Kidney glomerular epithelial cell (primary cell): ENCODE data around the gene ASPHD2.

Source experiments
- DNase-seq: peaks from one replicate; lab custom pipeline; 2025; lab: John Stamatoyannopoulos, UW

The ASPHD2 gene

DNA sequence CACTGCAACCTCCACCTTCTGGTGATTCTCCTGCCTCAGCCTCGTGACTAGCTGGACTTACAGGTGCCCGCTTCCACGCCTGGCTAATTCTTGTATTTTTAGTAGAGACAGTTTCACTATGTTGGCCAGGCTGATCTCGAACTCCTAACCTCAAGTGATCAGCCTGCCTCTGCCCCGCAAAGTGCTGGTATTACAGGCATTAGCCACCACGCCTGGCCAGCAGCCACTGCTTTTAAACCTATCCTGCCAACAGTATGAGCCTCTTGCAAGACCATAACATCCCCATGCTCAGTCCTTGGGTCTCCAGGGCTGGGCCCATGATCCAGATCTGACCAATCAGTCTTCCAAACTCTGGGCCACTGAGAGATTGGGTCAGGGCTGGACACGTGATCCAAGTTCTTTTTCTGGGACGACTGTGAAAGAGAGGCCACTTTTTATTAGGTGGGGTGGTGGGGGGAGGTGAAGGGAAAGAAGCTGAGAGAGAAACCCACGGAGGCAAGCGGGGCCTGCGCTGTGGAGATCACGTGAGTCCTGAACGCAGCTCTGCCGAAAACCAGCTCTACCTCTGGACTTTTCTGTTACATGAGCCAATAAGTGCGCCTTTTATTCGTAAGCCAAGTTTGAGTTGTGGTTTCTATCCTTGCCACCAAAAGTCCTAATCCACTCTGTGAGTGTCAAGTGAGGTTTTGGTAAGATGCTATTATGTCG is 17.9 kb downstream of the ASPHD2 start:
- DNase-seq: no peak

DNA sequence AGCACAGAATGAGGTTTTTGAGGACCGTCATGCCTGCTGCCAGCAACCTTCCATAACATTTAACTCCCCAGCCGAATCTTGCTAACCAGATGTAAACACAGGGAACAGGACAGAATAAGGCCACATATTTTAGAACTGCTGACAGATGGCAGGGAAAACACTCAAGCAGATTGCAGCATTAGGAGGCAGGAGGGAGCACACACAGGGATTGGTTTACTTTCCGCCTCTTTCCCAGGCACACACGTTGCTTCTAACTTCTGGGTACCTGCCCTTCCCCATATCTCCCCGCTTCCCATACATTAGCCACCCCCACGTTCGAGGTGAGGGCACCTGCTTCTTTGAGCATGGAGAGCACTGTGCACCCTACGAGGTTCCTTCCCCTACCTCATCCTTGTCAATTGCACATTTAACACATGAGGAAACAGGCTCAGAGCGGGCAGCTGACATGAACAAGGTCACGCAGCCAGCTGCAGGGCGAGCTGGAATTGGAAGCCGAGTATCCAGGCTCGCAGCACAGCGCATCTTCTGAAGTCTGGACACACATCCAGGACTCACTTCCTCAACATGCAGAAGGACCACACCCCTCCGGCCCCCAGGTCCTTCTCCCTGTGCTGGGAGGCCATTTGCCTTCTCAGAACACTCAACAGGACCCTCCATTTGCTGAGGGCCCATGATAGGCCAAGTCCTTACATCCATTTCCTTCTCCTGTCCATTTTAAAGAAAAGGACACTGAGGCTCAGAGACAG is 18.7 kb downstream of the ASPHD2 start:
- DNase-seq: no peak

DNA sequence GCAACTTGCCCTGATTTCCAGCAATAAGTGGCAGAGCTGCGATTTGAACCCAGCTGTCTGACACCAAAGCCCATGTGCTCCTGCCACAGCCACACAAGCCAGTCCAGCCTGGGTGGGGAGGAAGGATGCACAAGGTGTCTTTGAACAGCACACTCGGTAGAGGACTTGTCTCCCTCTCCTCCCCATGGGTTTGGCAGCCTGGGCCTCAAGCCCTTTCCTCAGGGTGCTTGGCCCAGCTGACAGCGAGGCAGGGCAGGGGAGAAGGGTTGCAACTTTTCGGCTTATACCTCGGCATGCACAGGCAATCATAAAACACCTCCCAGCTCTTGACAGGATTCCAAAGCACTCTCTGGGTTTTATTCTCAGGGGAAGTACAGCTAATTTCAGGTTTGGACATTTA is 19.3 kb downstream of the ASPHD2 start:
- no peak for DNase-seq

DNA sequence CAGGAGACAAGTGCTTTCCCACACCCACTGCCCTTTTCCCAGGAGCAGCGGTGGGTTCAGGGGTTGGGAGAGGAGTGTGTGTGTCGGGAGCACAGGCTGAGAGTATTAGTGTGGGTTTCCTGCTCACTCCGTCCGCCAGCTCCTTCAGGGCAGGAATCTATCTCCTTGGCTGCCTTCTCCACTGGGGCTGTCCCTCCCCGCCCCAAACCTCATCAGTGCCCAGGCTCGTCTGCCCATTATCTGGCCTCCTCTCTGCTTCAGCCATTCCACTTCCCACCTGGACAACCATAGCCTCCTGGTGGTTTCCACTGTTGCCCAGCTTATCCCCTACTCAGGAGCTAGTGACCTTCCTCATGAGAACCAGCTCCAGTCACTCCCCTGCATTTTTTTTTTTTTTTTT is 19.9 kb downstream of the ASPHD2 start:
- no peak for DNase-seq

DNA sequence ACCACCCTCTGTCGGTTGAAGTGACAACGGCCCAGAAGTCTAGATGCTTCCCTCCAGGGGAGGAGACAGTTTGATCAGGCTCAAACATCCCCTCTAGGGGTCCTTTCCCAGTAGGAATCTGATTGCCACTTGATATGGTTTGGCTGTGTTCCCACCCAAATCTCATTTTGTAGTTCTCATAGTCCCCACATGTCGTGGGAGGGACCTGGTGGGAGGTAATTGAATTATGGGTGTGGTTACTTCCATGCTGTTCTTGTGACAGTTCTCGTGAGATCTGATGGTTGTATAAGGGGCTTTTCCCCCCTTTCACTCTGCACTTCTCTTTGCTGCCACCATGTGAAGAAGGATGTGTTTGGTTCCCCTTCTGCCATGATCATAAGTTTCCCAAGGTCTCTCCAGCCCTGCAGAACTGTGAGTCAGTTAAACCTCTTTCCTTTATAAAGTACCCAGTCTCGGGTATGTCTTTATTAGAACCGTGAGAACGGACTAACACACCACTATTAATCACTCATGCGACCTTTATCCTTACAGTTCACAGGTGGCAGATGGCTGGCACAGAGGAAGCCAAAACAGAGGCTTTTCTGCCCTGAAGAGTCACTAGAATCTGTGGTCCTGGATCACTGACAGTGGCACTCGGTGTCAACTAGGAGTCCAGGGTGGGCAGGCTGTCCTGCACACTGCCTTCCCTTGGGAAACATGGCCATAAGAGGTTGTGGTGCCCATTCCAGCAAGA is 21.6 kb downstream of the ASPHD2 start:
- no peak for DNase-seq

DNA sequence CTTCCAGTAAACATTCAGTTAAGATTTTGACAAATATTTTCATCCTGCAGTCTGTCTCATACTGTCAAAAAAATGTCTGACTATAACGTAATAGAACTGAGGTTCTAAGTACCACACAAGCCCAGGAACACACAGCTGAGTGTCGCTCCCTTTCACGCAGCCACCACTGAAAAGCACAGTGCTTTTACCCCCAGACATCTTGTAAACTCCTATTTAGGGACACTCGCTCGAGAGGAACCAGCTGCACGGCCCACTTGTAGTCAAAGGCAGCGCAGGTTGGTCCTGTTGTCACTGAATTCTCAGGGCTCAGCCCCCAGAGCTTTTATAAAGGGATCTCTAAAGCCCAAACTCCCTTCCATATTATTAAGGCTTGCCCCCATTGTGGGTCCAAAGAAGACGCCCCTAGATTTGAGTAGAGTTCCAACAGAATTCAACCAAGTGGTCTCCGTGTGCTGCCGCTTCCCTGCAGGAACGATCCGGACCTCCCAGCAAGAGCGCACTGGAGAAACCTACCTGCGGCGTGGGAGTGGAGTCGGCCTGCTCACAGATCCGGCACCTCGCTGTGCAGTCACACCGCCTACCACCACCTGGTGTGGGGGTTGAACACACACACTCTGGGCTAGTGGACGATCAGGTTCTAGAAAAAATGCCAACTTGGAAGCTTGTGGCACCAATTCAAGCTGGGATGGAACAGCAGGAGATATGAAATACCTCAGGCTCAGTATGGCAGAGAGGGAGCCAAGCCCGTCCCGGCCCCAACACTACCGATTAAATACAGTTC is 23.4 kb downstream of the ASPHD2 start:
- DNase-seq: no peak

DNA sequence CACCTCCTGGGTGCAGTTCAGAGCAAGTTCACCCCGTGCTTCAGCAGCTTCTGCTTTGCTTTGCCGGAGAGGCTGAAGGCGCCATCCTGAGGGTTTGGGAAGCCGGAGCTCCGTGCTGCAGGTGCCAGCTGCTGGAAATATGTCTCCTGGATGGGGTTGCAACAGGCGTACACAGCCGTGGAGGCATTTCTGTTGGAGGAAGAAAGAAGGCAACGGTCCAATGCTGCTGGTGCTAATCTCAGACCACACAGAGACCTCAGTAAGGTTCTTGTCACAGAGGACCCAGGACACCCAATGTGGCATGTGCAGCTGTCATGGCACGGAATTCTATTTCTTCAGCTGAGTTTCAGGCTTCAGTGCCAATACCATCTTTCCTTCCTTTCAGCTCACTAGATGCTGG is 24.2 kb downstream of the ASPHD2 start:
- no peak for DNase-seq

DNA sequence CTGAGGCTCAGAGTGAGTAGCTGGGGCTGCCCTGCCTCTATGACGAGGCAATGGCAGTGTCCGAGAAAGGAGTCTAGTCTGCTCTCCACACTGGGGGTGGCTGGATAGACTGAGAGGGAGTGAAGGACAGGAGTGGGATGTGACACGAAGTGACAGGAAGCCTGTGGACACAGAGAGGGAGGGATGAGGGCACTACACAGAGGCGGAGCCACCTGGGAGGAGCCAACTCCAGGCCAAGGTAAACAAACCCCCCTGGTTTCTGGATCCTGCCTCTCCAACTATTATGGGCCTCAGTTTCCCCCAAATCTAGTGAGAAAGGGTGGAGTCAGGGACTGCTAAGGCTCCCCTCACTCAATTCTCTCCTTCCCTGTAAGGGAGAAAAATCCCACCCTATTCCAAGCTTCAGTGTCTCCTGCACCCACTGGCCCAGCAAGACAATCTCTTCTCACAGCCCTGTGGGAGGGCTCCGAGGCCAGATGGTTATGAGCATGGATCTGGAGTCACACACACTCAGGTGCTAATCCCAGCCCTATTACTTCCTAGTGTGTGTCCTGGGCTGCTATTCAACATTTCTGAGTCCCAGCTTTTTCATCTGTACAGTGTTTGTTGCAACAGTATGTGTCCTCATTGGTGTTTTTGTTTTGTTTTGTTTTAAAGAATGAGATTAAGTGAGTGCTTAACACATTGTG is 24.9 kb downstream of the ASPHD2 start:
- no peak for DNase-seq

DNA sequence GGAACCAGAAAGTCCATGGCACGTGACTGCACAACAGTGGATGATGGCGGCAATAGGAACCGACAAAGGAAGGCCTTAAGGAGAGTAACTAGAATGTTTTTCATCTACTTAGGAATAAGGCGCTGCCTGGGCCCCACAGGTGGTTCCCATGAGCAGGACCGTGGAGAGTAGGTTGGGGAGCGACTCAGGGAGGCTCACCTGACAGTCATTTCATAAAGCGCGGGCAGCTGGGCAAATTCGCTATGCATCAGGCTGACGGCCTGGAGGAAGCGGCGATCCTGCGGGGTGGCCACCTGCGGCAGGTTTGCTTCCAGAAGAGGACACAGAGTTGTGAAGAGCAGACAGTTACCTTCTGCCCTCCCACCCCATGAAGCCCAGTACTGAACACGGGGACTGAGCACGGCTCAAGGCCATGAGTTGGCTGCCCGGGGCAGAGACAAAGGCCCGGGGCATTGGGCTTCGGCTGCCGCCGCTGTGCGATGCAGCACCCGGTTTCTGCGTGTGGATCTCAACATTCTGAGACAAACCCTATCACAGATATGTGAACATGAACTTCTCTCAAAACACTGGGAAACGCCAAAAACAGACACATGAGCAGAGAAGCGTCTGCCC is 28.7 kb downstream of the ASPHD2 start:
- DNase-seq: no peak

DNA sequence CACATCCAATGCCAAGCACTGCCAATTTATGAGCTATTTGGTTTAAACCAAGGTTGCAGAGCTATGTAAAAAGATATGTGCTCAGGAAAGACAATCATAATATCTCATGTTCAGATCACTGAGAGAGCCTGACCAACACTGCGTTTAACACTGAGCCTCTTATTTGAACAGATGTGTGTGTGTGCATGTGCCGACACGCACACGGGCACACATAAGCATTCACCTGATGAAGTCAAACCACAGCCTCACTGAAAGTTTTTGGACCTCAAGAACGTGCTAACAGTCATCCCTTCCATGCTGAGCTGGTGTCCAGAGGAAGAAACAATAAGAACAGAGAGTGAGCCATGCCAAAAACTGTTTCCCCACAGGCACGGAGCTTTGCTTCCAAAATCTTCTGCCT is 31.1 kb downstream of the ASPHD2 start:
- DNase-seq: no peak

DNA sequence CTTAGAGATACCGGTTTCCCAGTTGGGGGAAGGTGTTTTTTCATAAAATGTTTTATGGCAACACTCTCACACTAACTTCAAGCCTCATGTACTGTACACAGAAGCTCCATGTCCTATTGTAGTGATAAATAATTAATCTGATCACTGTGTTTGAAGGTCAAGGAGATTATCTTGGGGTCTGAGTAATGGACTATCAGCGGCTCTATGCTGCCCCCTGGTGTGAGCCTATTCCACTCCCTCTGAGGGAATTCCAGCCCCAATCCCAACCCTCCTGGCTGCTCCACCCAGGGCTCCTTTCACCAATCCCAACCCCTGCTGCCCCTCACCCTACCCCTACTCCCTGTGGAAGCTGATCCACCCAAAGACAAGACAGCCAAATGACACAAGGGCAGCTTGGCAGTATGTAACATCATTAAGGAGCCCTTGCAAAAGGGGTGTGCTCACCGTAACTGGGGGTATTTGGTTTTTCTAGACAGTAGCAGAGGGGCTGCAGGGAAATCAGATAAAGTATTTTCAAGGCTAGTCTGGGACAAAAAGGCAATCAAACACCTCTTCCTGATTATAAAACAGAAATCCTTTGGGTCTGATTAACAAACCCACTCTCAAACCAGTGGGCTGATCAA is 32.2 kb downstream of the ASPHD2 start:
- DNase-seq: peak; percentile 33

DNA sequence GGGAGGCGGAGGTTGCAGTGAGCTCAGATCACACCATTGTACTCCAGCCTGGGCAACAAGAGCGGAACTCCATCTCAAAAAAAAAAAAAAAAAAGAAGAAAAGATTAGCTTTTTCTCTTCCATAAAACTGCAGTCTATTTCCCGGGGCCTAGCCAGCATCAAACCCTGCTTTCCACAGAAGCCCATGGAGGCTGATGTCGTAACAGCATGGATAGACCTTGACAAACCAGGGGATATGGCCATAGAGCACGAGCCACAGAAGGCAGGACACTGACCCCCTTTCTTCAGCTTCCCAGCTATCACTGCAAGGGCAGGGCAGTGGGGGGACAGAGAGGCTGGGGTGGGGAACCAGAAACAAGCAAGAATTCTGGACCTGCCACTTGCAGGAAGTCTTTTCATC is 33.0 kb downstream of the ASPHD2 start:
- no peak for DNase-seq

DNA sequence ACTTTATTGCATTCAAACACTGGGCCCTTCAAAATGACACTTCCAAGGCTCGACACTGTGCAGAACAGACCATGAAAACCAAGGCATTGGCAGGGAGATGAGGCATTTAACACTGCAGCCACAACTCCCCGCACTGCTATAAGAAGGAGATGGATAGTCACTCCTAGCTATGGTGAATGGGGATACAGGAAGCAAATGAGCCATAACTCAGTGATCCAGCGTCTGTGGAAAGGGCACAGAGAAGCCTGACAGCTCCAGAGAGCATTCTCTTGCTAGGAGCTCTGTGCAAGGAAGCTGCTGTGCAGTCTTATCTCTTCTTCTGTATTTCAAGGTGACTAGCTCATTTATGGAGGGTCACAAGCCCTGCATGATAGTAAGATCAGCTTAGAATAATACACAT is 33.6 kb downstream of the ASPHD2 start:
- DNase-seq: no peak

DNA sequence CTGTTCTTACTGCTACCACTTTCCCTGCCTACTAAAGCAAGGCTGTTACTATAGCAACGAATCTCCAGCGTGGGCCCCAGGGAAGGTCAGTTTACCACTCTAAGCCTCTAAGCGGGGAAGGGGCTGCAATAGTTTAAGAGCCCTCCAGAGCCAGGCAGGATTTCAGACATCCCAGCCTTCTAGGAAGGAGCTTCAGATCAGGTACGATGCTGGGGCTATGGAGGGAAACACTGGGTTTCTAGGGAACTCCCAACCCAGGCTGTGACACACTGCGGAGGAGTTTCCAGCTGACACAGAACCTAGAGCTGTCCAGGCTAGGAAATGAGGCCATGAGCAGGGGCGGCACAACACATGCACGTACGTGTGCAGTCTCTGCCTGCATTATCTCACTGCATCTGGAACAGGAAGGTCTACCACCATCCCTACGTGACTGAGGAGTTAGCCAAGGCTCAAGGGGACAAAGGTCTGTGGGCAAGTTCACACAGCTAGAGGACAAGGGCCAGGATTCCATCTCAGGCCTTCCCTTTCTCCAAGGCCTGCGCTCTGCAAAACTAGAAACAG is 34.1 kb downstream of the ASPHD2 start:
- DNase-seq: peak; percentile 38

DNA sequence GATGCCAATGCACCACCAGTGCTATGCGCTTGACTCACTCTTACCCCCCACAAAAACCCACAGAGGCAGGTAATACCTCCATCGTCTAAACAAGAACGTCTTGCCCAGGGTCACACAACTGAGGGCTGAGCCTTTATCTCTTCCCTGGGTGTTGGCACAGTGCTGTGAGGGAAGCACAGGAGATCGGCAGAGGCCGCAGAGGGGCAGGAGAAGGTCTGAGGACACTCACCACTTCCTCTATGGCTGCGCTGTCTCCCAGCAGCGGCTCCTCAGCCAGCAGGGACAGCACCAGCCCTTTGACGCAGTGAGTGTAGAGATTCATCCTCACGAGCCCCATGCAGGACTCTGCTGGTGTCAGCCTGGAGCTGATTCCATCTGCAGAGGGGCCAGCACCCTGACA is 34.6 kb downstream of the ASPHD2 start:
- DNase-seq: no peak

DNA sequence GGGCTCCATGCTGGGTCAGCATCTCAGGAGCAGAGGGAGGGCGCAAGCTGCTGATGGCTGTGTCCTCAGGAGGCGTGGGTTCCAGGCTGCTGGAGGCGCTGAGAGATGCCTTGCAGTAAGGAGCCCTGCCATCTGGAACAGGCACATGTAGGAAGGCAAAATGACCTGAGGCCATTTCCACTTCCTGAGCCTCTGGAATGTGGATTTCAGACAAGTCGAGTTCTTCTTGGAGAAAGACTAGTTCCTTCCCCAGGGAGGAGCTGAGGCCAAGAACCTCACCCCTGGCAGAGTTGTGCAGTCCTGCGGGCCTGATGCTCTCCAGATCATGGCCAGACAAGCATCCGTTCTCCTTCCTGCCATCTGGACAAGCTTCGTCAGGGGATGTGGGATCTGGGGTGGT is 35.3 kb downstream of the ASPHD2 start:
- DNase-seq: no peak

DNA sequence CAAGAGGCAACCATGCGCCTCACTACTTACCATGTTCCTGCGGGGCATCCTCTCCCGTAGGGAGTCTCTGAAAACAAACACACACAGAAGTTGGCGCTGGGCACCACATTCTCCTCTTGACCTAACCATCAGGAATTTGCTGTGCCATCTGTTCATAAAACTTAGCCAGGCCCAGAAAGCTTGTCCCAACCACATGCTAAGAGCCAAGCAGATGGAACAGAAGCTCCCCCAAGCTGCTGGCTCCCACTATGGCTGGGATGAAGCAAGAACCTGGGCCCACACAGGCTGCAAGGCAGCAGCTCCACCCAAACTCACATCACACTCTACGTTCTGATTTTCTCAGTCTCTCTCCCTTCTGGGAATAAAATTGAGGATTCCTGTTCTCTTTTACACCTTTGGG is 37.1 kb downstream of the ASPHD2 start:
- no peak for DNase-seq

DNA sequence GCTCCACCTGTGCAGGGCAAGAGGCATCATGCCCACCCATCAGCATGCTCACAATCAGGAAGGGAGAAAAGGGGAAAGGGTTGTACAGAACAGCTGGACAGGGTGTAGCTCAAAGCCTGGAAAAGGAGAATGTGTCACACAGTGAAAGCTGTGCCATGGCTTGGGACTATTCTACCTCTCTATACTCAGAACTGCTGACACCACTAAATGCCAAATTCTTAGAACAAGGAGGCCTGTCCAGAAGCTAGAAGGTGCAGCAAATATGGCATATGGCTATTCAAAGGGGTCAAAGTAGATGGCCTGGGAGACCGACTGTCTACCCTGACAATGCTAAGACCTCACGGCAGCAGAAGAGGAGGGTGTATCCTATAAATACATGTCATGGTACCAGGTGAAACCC is 41.7 kb downstream of the ASPHD2 start:
- no peak for DNase-seq

DNA sequence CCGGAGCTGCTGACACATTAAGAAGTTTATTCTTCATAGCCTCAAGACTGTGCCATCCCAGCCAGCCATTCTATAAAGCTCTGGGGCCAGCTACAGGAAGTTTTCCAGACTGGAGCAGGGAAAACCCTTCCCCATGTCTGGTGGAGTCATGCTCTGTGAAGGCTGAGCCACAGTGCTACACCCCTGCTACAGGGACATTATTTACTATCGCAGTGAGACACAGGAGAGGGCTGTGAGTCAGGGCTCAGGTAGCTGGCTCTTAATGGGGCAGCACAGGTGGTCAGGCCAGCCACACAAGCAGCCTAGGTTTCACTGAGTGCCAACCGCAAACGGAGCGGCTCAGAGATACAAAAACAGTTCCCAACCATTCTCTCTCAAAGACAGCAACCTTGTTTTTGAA is 42.5 kb downstream of the ASPHD2 start:
- peak; percentile 94 for DNase-seq

DNA sequence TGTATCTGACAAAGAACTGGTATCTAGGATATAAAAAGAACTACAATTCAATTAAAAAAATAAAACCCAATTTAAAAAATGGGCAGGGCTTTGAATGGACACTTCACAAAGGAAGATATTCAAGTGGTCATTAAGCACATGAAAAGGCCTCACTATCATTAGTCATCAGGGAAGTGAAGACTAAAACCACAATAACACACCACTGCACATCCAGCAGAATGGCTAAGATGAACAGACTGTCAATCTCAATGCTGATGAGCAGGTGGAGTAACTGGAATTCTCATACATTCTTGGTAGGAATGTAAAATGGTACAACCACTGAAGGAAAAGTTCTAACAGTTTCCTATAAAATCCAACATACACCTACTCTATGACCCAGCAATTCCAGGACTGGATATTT is 45.6 kb downstream of the ASPHD2 start:
- peak; percentile 81 for DNase-seq
